Pancreas (tissue), 10 donors: Measurements from ENCODE around the gene COG7. TPM values are rescaled to one million over a fixed set of nuclear protein-coding genes. Genes with fewer than 3 reads are reported as not detected.

Experiments
- ATAC-seq, 4 donors: fragments of 200-7000 bp; cut with Tn5 transposase; one replicate each; pipeline versions ENCODE4 v1.8.0 to v1.9.1; 2020; ENCODE audit warnings: mild to moderate bottlenecking in 4 of 4, moderate library complexity in 4 of 4
- DNase-seq, 6 donors: peaks; one replicate each; pipeline ENCODE4 v3.0.0-alpha.2; 2020
- FAIRE-seq: peaks from 2 replicates; lab custom pipeline; 2012; peaks lifted over from hg19 to GRCh38; lab: Jason Lieb, UNC
- H3K27ac ChIP-seq, 4 donors: fragments of 200-600 bp; sonication (generic); 1 replicate in 3 of 4; 2 replicates in 1 of 4; pipeline versions ENCODE4 v1.5.0 to v1.8.0; 2020
- H3K27me3 ChIP-seq, 4 donors: fragments of 200-600 bp; one replicate each; pipeline ENCODE4 v1.8.0; 2021
- H3K36me3 ChIP-seq, 3 donors: fragments of 200-600 bp; sonication (generic) in 1 of 3; one replicate each; pipeline versions ENCODE4 v1.5.0 to v1.8.0; 2020 to 2021
- H3K4me1 ChIP-seq, 3 donors: fragments of 200-600 bp; one replicate each; pipeline ENCODE4 v1.8.0; 2021
- H3K4me3 ChIP-seq, 4 donors: fragments of 200-600 bp; sonication (generic) in 2 of 4; one replicate each; pipeline versions ENCODE4 v1.5.0 to v1.8.0; 2020 to 2021
- H3K9me3 ChIP-seq, 4 donors: fragments of 200-600 bp; one replicate each; pipeline ENCODE4 v1.8.0; 2021
- CTCF ChIP-seq, 4 donors: fragments of 200-600 bp; sonication (generic) in 3 of 4; IDR thresholded peaks; one replicate each; pipeline versions ENCODE4 v1.5.0 to v1.8.0; 2021; ENCODE audit warnings: antibody characterized with exemption in 4 of 4
- WGBS, 2 donors: extraction: QIAGEN DNeasy Blood & Tissue Kit; methylation state at CpG; one replicate each; pipeline ENCODE4 v1.1.7; 2013; 5-methylcytosine and 5-hydroxymethylcytosine counted together
- intact Hi-C, 3 donors: fragments of 100-400 bp; cut with DNase I; formaldehyde crosslinking; loops; one replicate each; pipeline versions ENCODE4 v1.11.1 to v1.14.2; 2022
- polyA plus RNA-seq, 2 donors: library from polyadenylated mRNA; stranded (reverse); fragments of 200-250 nt; gene quantifications; one replicate each; pipeline ENCODE4 v1.2.3, GENCODE V29; 2013
- total RNA-seq, 6 donors: library from RNA; stranded (reverse); fragmentation: NEBNext Ultra II Directional in 4 of 6; extraction: Animal tissue kit (Norgen Biotek cat#: 25700) in 4 of 6; gene quantifications; one replicate each; pipeline versions ENCODE4 v1.2.1 to v1.2.4, GENCODE V29; 2021 to 2023
- donor health status: healthy with polysubstance abuse.
- donor health status: DM: no; HTN: no; CAD: no; lungs with moderate emphysema.
- donor health status: DM: no; HTN: no; CAD: no.
- donor health status: control.
- donor health status: control.
- donor health status: Bipolar disorder and iron deficiency.
- donor health status: DM: yes; HTN: yes; CAD: no.
- donor health status: DM: no; HTN: no; CAD: no.
- donor health status: DM: no; HTN: no; CAD: no.
- donor health status: DM: yes; HTN: yes; CAD: no.

The COG7 gene
- total and polyA plus RNA-seq, 8 donors, result 5.9 to 34.0 (median 9.1) TPM

GRCh38 chr16:23435500-23435899, 17.5 kb downstream of the COG7 start:
- ATAC-seq (peak; percentile 83 to 94 (median 89)), DNase-seq (peak in 5 of 6 donors; percentile 40 to 79 (median 56)), FAIRE-seq (no peak)
- H3K27me3 ChIP-seq, result no peaks in the 10 kb centered on the region
- peak overlapping the region in 1 of 4 donors; percentile 14 for H3K27ac ChIP-seq
- intact Hi-C loops, result loop anchor here in 1 of 3 donors (10.0 kb wide), 1 partner anchor 251 kb away; the partner anchor contains the start of gene SCNN1G
- H3K36me3 ChIP-seq, result peaks cover 0 to 25% (median 4%) of the 10 kb centered on the region in 3 donors
- H3K4me1 ChIP-seq, result peaks cover 0 to 22% (median 0%) of the 10 kb centered on the region in 3 donors
- H3K9me3 ChIP-seq, result no peaks in the 10 kb centered on the region
- 33 to 34% methylated on average over 6 of the region's 6 CpGs for WGBS, 2 donors
- no peak overlapping the region for H3K4me3 ChIP-seq
- peak; percentile 45 to 76 (median 74) for TF ChIP-seq CTCF (IDR thresholded peaks at IDR 0.05)

- Histone ChIP-seq H3K27me3 (no peaks in the 10 kb centered on the region), H3K4me1 (peaks cover 0 to 22% (median 0%) of the 10 kb centered on the region in 3 donors), H3K27ac (no peak overlapping the region), H3K9me3 (no peaks in the 10 kb centered on the region), H3K36me3 (peaks cover 0 to 25% (median 4%) of the 10 kb centered on the region in 3 donors), H3K4me3 (no peak overlapping the region)
- intact Hi-C loops, result loop anchor here (5.0 to 10.0 kb wide), 3 partner anchors 250 to 257 kb away; partner anchors contain the start of gene SCNN1G (in 2 of the 3)
- TF ChIP-seq CTCF (IDR thresholded peaks at IDR 0.05), result peak; percentile 78 to 87 (median 81)
- FAIRE-seq (peak; percentile 41), DNase-seq (peak in 2 of 6 donors; percentile 20 to 50), ATAC-seq (peak; percentile 76 to 88 (median 83))
- 11 to 13% methylated on average over 6 of the region's 6 CpGs for WGBS, 2 donors
Observed at GRCh38 chr16:23434380-23434779, 18.6 kb downstream of the COG7 start.

- Histone ChIP-seq H3K36me3 (peaks cover 0 to 20% (median 4%) of the 10 kb centered on the region in 3 donors), H3K4me1 (peaks cover 0 to 22% (median 0%) of the 10 kb centered on the region in 3 donors), H3K27me3 (no peaks in the 10 kb centered on the region), H3K27ac (no peak overlapping the region), H3K4me3 (no peak overlapping the region), H3K9me3 (no peaks in the 10 kb centered on the region)
- WGBS, 2 donors, result 75 to 76% methylated on average over 16 of the region's 16 CpGs
- DNase-seq, result no peak
- FAIRE-seq, result no peak
- no peak for TF ChIP-seq CTCF (IDR thresholded peaks at IDR 0.05)
- peak in 1 of 4 donors; percentile 42 for ATAC-seq
- intact Hi-C loops, result loop anchor here (5.0 to 10.0 kb wide), 3 partner anchors 249 to 256 kb away; partner anchors contain the start of gene SCNN1G (in 2 of the 3)
Observed at GRCh38 chr16:23433261-23433920, 19.6 kb downstream of the COG7 start.

DNA sequence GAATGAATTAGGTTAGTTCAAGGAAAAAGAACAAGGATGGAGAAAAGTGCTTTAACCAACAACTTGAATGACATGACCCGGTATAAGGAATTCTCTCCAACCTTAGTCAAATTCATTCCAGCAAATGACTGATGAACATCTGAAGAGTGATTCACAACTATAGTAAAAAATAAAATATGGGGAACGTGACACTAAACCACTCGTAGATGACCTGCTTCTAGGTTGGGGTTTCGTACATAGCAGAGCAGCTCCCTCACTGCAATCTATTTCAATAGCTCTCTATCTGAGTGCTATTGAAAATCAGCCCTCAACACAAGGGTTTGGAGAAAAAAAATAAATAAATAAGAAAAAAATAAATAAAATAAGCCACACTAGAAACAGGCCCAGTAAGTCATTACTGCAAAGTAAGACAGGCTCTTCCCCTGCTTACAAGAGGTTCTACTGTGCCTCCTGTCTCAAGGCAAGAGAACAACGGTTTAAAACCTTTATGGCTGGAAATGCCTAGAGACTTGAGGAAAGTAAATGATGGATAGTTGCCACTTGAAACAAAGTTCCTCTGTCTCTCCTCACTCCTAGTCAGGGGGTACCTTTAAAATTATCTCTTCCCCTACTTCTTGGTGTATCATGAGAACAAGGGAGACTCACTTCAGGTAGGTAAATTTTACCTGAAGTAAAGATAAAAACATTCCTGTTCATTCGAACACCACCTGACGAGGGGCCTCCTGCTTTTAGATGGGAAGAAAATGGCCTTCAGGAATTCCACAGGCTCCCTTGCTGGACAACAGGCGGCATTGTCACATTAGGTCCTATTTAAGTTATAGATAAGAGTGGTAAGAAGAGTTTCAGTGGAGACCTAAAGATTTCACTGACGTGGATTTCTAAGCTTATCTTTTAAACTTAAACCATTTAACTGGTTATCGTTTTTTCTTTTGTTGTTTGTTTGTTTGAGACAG, 20.5 kb downstream of the COG7 start:
- no peak overlapping the region for H3K27ac ChIP-seq
- no peak overlapping the region for H3K4me3 ChIP-seq
- H3K9me3 ChIP-seq, result no peaks in the 10 kb centered on the region
- intact Hi-C loops, result loop anchor here (5.0 to 10.0 kb wide), 3 partner anchors 248 to 255 kb away; partner anchors contain the start of gene SCNN1G (in 2 of the 3)
- H3K27me3 ChIP-seq, result no peaks in the 10 kb centered on the region
- peak in 1 of 4 donors; percentile 17 for TF ChIP-seq CTCF (IDR thresholded peaks at IDR 0.05)
- FAIRE-seq (no peak), DNase-seq (no peak), ATAC-seq (no peak)
- 77 to 90% methylated on average over 10 of the region's 10 CpGs for WGBS, 2 donors
- peaks cover 0 to 22% (median 0%) of the 10 kb centered on the region in 3 donors for H3K4me1 ChIP-seq
- peaks cover 0 to 17% (median 0%) of the 10 kb centered on the region in 3 donors for H3K36me3 ChIP-seq
